Stomach smooth muscle (tissue), 2 donors: Measurements from ENCODE around the gene ERC2.

Experiments used
- H3K27ac ChIP-seq: one replicate; pipeline ENCODE4 v1.7.0; 2013; ENCODE audit warnings: mild to moderate bottlenecking, low read length, inconsistent platforms
- H3K27me3 ChIP-seq, 2 donors: one replicate each; pipeline ENCODE4 v1.7.0; 2013; ENCODE audit warnings: low read length in 2 of 2; ENCODE audit not compliant: insufficient read depth in 2 of 2, control insufficient read depth in 1 of 2
- H3K36me3 ChIP-seq, 2 donors: one replicate each; pipeline ENCODE4 v1.7.0; 2013; ENCODE audit warnings: low read length in 2 of 2; ENCODE audit not compliant: control insufficient read depth in 2 of 2, insufficient read depth in 2 of 2
- H3K4me1 ChIP-seq: one replicate; pipeline ENCODE4 v1.7.0; 2013; ENCODE audit warnings: low read length; ENCODE audit not compliant: control insufficient read depth, insufficient read depth
- H3K4me3 ChIP-seq, 2 donors: one replicate each; pipeline ENCODE4 v1.7.0; 2013; ENCODE audit warnings: low read length in 2 of 2
- H3K9ac ChIP-seq, 2 donors: one replicate each; pipeline ENCODE4 v1.7.0; 2013; ENCODE audit warnings: low read length in 2 of 2, mild to moderate bottlenecking in 1 of 2
- H3K9me3 ChIP-seq, 2 donors: one replicate each; pipeline ENCODE4 v1.7.0; 2013; ENCODE audit warnings: low read length in 2 of 2; ENCODE audit not compliant: control insufficient read depth in 2 of 2
- donor health status: healthy.
- donor health status: Pancreatic carcinoma.

Gene ERC2

DNA sequence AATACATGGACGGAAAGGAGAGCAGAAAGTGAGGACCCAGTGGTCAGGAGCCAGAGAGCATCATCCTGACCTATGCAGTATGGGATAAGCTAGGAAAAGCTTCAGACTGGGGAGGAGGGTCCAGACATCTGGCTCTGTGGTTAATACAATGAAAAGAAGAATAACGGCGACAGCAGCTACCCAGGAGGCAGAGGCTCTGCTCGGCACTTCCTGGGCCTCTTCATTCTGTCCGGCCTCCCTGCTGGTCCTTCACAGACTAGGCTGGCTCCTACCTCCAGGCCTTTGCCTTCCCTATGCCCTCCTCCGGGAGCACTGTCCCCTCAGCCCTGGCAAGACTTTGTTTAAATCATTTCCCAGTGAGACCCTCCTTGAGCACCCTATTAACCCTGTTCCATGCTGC lies 922.3 kb downstream of the ERC2 start:
- no peaks in the 10 kb centered on the region for H3K36me3 ChIP-seq
- peaks cover 0 to 2% of the 10 kb centered on the region in 2 donors for H3K27me3 ChIP-seq
- H3K9ac ChIP-seq = no peak overlapping the region
- H3K27ac ChIP-seq = no peak overlapping the region
- no peaks in the 10 kb centered on the region for H3K4me1 ChIP-seq
- no peak overlapping the region for H3K4me3 ChIP-seq
- no peaks in the 10 kb centered on the region for H3K9me3 ChIP-seq

GRCh38 chr3:55544219-55544618 lies 924.0 kb downstream of the ERC2 start:
- H3K4me3 ChIP-seq = no peak overlapping the region
- H3K9ac ChIP-seq = no peak overlapping the region
- H3K27ac ChIP-seq = no peak overlapping the region
- H3K4me1 ChIP-seq = no peaks in the 10 kb centered on the region
- H3K9me3 ChIP-seq = no peaks in the 10 kb centered on the region
- peaks cover 0 to 2% of the 10 kb centered on the region in 2 donors for H3K27me3 ChIP-seq
- H3K36me3 ChIP-seq = no peaks in the 10 kb centered on the region

DNA sequence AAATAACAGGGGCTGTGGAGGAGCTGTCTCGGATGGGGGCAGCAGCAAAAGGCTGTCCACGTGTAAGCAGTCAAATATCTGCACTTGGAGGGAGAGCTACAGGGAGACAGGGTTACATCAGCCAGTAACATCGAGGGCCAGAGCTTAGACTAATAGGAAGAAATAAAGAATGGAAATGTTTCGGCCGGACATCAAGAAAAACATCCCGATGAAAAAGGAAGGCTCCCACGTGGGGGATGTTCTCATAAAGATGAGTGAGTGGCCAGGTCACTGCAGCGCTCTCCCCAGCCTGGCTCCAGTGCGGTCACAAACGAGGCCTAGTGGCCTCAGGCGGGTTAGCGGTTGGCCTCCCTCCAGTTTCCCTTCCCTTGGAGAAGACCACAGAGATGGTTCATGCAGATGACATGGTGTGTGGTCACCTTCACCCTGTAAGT lies 925.1 kb downstream of the ERC2 start:
- no peak overlapping the region for H3K4me3 ChIP-seq
- peaks cover 0 to 2% of the 10 kb centered on the region in 2 donors for H3K27me3 ChIP-seq
- H3K27ac ChIP-seq = no peak overlapping the region
- no peaks in the 10 kb centered on the region for H3K4me1 ChIP-seq
- H3K9me3 ChIP-seq = no peaks in the 10 kb centered on the region
- no peaks in the 10 kb centered on the region for H3K36me3 ChIP-seq
- no peak overlapping the region for H3K9ac ChIP-seq

DNA sequence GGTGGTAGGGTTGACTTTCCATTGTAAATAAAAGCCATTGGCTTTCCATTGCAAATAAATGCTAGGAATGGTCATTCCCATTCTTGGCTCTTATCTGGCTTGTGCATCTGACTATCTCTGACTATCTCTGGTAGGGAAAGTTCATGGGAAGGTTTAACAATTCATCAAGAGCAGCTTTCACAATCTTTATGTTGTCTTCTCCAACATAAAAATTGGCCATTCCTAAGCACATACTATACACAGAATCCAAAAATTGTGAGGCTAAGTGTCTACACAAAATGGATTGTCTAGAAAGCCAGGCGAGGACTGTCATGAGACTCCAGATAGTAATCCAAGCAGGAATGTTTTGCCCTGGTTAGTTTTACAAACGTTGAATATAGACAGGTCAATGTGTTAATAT lies 926.8 kb downstream of the ERC2 start:
- H3K27ac ChIP-seq = no peak overlapping the region
- no peak overlapping the region for H3K4me3 ChIP-seq
- H3K36me3 ChIP-seq = no peaks in the 10 kb centered on the region
- no peaks in the 10 kb centered on the region for H3K4me1 ChIP-seq
- H3K9ac ChIP-seq = no peak overlapping the region
- H3K27me3 ChIP-seq = peaks cover 0 to 2% of the 10 kb centered on the region in 2 donors
- no peaks in the 10 kb centered on the region for H3K9me3 ChIP-seq

DNA sequence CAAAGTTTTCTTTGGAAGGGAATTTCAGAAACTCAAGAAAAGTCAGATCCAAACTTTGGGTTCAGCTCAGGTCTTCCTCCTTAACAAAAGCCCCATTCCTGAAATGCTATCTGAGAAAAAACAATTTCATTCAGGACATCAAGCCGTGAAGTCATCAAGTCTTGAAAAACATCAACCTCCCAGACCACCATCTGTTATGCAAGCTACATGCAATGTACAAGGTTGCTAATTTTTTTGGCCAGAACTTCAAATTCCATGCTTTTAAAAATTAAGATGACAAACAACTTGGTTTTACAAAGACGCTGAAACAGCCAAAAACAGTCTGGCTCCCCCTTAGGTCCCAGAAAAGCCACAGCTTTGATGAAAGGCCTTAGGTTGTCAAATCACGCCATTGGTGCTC lies 927.3 kb downstream of the ERC2 start:
- no peaks in the 10 kb centered on the region for H3K36me3 ChIP-seq
- H3K4me1 ChIP-seq = no peaks in the 10 kb centered on the region
- no peak overlapping the region for H3K27ac ChIP-seq
- no peak overlapping the region for H3K4me3 ChIP-seq
- no peak overlapping the region for H3K9ac ChIP-seq
- no peaks in the 10 kb centered on the region for H3K9me3 ChIP-seq
- H3K27me3 ChIP-seq = peaks cover 0 to 2% of the 10 kb centered on the region in 2 donors

- Histone ChIP-seq H3K9me3 (no peaks in the 10 kb centered on the region), H3K4me3 (no peak overlapping the region), H3K4me1 (no peaks in the 10 kb centered on the region), H3K9ac (no peak overlapping the region), H3K27me3 (peaks cover 0 to 2% of the 10 kb centered on the region in 2 donors), H3K36me3 (no peaks in the 10 kb centered on the region), H3K27ac (no peak overlapping the region)
These were observed 927.7 kb downstream of the ERC2 start for GRCh38 chr3:55540579-55540978.

DNA sequence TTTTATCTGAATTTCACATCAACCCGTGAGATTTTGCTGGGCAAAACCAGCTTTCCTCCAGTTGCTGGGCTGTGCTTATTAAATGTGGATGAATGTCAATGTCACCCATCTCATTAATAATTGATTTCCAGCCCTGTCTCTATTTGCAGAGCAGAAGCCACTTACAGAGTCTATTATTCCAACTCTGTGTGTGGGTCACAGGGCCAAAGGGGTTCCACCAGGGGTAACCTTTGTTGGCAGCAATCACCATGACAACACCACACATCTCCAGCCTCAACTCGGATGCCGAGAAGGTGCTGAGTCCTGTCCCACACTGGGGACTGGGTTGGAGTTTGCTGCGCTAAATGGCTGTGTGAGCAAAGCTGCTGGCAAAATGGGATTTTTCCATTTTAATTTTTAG lies 930.1 kb downstream of the ERC2 start:
- H3K9ac ChIP-seq = no peak overlapping the region
- no peaks in the 10 kb centered on the region for H3K36me3 ChIP-seq
- no peaks in the 10 kb centered on the region for H3K9me3 ChIP-seq
- H3K4me1 ChIP-seq = no peaks in the 10 kb centered on the region
- H3K27ac ChIP-seq = no peak overlapping the region
- no peaks in the 10 kb centered on the region for H3K27me3 ChIP-seq
- H3K4me3 ChIP-seq = no peak overlapping the region

DNA sequence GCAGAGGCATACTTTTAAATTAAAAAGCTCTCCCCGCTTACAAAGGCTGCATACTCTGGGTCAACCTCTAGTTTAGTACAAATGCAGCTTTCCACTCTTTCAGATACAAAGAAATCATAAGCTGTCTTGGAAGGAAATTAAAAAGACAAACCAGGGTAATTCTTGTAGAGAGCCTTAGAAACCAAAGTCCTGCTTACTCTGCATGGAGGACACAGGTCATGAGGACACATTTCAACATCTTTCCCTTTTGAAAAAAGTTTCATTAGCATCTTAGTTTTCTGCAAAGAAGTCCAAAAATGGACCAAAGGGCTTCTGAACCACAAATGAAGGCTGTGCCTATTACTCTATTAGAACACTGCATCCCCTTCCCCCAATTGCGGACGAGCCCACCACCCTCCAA lies 930.7 kb downstream of the ERC2 start:
- Histone ChIP-seq H3K9me3 (no peaks in the 10 kb centered on the region), H3K27ac (no peak overlapping the region), H3K4me1 (no peaks in the 10 kb centered on the region), H3K36me3 (no peaks in the 10 kb centered on the region), H3K27me3 (no peaks in the 10 kb centered on the region), H3K4me3 (no peak overlapping the region), H3K9ac (no peak overlapping the region)

GRCh38 chr3:55537129-55537528 lies 931.1 kb downstream of the ERC2 start:
- Histone ChIP-seq H3K27me3 (no peaks in the 10 kb centered on the region), H3K9ac (no peak overlapping the region), H3K4me1 (no peaks in the 10 kb centered on the region), H3K27ac (no peak overlapping the region), H3K4me3 (no peak overlapping the region), H3K36me3 (no peaks in the 10 kb centered on the region), H3K9me3 (no peaks in the 10 kb centered on the region)

GRCh38 chr3:55534876-55535275 lies 933.4 kb downstream of the ERC2 start:
- H3K27ac ChIP-seq = no peak overlapping the region
- no peaks in the 10 kb centered on the region for H3K4me1 ChIP-seq
- no peaks in the 10 kb centered on the region for H3K9me3 ChIP-seq
- H3K9ac ChIP-seq = no peak overlapping the region
- no peaks in the 10 kb centered on the region for H3K27me3 ChIP-seq
- no peaks in the 10 kb centered on the region for H3K36me3 ChIP-seq
- no peak overlapping the region for H3K4me3 ChIP-seq

DNA sequence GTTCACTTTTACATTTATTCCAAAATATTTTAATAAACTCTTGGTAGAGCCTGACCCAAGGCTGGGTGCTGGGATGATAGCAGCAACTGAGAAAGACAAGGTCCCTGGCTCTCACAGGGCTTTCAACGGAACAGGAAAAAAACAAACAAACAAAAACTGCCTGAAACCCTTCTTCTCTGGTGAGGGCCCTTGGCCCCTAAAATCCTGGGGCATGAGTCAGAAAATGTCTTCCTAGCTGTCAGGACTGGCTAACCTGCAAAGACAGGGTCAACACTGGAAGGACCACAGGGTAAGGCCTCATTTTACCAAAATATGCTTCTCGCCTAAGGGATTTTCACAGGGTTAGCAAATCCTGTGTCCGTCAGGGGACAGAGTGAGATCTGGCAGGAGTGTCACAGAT lies 935.5 kb downstream of the ERC2 start:
- no peaks in the 10 kb centered on the region for H3K27me3 ChIP-seq
- no peak overlapping the region for H3K27ac ChIP-seq
- H3K36me3 ChIP-seq = no peaks in the 10 kb centered on the region
- H3K4me1 ChIP-seq = no peaks in the 10 kb centered on the region
- no peak overlapping the region for H3K9ac ChIP-seq
- H3K4me3 ChIP-seq = no peak overlapping the region
- H3K9me3 ChIP-seq = no peaks in the 10 kb centered on the region
